Skeletal muscle cell (primary cell): Measurements from ENCODE around the gene RACK1.

Experiments used
- DNase-seq: peaks from one replicate; pipeline ENCODE4 v3.0.0-alpha.2; 2010; ENCODE audit warnings: low read depth
- H3K4me3 ChIP-seq: 2 replicates; pipeline ENCODE4 v1.5.1; 2011; ENCODE audit warnings: low read depth, mild to moderate bottlenecking, control low read depth, low read length, moderate library complexity

RACK1 gene

DNA sequence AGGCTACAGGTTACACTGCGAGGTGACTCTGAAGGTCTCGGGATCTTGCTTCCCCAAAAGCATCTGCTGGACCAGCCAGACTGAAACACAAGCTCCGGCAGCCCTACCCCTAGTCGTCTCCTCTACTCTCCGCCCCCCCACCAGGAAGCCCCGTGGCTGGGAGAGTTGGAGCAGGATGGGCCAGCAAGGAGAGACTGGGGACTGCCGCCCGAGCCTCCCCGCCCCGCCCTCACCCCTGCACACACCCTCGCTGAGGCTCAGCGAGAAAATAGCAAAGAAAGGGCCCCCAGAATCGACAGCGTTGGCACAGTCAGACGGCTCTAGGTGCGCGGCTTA lies 40.0 kb downstream of the RACK1 start:
- DNase-seq: no peak
- peak overlapping the region; percentile 61 for H3K4me3 ChIP-seq

GRCh38 chr5:181203093-181203711 lies 40.5 kb downstream of the RACK1 start:
- H3K4me3 ChIP-seq: no peak overlapping the region
- DNase-seq: no peak

GRCh38 chr5:181200816-181201215 lies 42.9 kb downstream of the RACK1 start:
- H3K4me3 ChIP-seq: no peak overlapping the region
- DNase-seq: no peak

DNA sequence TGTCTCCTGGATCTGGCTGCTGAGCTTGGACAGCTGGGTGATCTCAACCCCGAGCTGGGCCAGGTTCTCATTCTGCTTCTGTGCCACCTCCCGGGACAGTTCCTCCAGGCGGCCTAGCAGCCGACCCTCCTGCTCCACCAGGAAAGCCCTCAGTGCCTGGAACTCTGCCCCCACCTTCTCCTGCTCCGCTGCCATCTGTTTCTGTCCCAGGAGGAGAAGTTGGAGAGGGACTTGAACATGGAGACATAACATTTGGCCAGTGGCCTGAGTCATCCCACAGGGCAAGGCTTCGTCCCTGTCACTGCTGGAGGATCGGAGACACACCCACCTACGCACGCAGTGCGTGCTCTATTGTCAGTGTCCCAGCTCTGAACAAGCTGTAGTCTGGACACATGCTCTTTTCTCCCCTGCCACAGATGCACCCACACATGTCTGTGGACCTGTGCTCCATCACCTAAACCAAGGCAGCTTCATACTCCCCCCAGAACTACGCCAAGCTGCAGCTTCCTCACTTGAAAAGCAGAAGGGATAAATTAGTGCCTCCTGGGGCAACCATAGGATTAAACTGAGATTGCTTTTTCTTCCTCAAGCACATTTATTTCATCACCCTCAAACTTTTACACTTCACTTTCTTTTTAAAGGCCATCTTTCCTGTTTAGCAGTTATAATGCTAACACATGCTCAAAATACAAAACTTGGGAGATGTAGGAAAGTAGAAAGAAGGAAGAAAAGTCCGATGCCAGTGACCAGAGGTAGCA lies 43.6 kb downstream of the RACK1 start:
- no peak overlapping the region for H3K4me3 ChIP-seq
- no peak for DNase-seq

DNA sequence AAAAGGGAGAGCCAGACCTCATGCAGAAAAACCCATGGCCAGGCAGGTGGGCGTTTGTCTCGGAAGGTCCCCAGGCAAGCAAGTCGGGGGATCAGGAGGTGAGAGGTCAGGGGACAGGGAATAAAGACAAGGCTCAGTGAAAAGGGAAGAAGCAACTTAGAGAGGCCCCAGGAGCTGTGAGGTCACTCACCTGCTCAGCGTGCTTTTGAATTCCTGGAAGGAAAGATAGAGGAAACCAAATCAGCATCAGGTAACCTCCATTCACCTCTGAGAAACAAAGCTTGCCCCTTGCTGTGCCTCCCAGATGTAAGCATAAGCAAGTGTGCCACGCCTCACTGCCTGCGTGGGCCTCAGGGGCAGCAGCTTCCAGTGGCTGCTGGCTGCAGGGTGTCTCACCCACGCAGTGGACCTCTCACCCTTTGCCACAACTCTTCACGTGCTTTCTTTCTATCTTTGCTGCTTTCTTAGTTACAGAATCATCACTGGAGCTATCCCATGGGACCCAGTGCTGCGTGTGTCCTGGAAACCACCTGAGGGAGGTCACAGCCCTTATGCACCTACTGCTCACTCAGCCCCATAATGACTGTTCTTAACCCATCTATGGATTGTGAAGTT lies 44.7 kb downstream of the RACK1 start:
- no peak for DNase-seq
- no peak overlapping the region for H3K4me3 ChIP-seq

GRCh38 chr5:181198106-181198685 lies 45.5 kb downstream of the RACK1 start:
- DNase-seq: no peak
- H3K4me3 ChIP-seq: no peak overlapping the region

GRCh38 chr5:181197326-181197951 lies 46.3 kb downstream of the RACK1 start:
- no peak for DNase-seq
- H3K4me3 ChIP-seq: no peak overlapping the region

DNA sequence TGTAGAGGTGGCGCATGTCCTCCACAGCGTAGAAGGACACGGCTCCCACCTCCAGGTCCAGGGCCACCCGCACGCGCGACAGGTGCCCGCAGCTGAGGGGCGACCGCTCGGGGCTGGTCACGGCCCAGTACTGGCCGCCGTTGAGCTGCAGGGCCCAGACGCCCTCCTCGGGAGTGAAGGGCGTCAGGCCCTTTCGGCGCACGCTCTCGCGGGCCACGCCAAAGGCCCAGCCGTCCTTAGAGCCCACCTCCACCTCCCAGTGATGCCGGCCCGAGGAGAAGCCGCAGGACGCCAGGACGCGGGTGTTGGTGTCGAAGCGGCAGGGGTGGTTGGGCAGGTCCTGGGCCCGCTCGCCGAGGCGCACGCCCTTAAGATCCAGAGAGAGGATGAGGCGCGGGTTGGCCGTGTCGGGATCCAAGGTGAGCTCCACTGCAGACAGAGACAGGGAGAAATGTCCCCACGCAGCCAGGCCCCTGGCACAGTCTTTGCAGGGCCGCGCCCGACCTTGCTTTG lies 48.4 kb downstream of the RACK1 start:
- DNase-seq: no peak
- no peak overlapping the region for H3K4me3 ChIP-seq

DNA sequence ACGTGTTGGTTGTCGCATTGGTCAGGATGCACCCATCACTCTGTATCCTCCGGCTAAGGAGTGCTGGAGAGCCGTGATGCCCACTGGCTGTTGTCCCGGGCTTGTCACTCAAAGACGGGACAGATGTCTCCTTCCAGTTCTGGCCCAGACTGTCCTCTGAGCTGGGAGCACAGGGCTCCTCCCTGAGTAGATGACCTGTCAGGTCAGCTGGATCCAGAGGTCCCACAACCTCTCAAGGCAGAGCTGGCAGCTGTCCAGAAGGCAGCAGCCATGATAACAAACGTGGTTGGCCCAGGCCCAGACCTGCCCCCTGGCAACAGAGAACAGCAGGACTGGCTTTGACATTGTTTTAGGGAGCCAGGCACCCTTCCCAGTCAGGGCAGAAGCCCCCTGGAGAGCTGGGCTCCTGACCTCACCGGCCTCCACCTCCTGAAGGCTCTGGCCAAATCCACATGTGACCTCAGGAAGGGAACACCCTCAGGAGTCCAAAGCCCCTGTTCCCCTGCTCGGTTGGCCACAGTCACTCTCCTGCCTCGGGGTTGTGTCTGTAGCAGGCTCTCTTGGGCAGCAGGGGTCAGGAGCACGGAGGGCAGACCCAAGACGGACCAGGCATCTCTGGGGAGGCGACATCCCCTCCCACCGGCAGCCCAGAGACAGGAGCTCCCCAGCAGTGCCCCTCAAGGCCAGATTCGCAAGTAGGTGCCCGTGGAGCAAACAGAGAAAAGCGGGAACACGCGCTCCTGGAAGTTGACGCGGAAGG lies 49.0 kb downstream of the RACK1 start:
- no peak overlapping the region for H3K4me3 ChIP-seq
- DNase-seq: no peak

GRCh38 chr5:181193656-181194055 lies 50.0 kb downstream of the RACK1 start:
- DNase-seq: no peak
- no peak overlapping the region for H3K4me3 ChIP-seq

DNA sequence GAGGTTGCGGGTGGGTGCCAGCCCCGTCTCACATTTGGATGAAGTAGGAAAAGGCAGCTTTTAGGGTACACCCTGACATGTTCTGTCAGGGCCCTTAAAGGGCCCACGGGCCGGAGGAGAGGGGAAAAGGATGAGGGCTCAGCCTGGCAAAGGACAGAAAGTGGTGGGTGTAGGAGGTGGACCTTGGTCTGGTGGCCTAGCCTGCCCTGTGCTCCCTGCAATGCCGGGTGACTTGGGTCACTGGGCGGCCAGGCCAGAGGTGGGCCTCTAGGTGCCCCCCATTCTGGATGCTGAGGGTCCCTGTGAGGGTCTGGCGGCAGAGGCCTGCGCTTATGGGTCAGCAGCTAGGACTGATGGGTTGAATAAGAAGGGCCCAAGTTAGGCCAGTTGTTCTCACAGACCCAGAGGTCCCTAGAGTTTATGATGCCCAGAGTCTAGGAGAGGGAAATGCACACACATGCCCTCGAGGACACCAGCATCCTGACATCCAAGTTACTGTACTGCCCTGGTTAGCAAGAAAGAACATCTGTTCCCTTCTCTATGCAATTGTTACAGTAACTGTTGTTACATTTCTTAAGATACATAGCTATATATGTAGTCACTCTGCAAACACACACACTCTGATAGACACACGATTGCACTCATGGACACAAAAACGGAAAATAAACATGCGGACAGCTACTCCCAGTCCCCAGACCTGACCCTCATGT lies 51.2 kb downstream of the RACK1 start:
- DNase-seq: no peak
- peak overlapping the region; percentile 93 for H3K4me3 ChIP-seq

- H3K4me3 ChIP-seq: peak overlapping the region; percentile 93
- DNase-seq: peak; percentile 75
These were observed 52.0 kb downstream of the RACK1 start for GRCh38 chr5:181191526-181192336.

DNA sequence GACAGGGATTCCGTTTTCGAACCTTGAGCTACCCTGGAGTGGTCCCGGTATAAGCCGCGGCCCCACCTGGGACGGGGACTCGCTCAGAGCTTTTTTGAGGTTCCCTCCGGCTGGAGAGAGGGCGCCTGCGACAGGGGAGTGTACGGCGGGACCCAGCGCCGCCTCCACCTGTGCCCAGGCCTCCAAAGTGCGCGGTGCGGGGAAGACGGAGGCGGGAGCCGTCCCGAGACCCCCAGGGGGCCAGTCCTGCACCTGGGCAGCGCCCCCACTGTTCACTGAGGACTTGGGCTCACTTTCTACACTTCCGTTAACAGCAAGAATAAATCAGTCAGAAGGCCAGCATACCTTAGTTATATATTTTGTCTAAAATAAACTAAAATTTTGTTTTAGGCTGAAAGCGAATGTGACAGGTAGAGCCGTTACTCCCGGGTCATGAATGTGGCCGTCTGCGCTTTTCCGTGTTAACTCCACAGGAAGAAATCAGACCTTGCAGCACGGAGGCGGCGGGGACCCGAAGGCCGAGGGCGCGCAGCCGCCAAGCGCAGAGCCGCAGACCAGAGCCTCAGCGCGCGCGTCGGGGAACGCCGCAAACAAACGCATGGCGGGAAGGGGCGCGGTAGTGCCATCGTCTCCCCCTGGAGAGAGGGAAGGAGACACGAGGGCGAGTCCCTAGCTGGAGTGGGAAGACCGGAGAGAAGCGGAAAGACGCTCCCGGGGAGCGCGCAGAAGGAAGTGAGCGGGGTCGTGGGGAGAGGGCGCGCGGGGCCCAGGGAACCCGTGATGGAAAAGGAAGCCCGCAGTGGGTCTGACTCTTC lies 52.8 kb downstream of the RACK1 start:
- no peak for DNase-seq
- peak overlapping the region; percentile 93 for H3K4me3 ChIP-seq

GRCh38 chr5:181189962-181190710 lies 53.6 kb downstream of the RACK1 start:
- peak overlapping the region; percentile 93 for H3K4me3 ChIP-seq
- DNase-seq: no peak

DNA sequence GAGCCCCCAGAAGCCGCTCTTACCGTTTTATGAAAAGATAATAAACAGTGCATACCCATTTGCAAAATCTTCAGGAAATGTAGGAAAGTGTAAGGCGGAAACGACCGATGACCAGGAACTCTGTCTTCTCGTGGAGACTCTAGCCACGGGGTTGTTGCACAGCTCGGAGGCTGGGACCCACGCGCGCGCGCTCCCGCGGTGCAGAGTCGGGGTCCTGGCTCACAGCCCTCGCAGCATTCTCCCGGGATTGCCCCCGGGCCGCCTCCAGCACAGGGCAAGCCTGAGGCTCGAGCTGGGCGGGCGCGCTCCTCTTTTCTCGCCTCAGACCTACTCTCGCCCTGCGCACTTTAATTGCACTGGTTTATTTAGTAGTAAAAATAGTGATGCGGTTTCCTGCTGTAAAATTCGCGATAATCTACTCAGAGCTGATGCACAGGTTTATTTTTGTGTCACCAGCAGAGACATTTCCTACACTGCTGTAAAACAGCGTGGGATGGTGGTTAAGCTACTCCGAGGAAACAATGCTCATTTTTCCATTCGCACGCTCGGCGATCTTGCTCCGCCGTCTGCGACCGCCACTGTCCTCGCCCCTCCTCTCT lies 54.2 kb downstream of the RACK1 start:
- DNase-seq: no peak

More for the DNA sequence above, 54.2 kb downstream of the RACK1 start:
- peak overlapping the region; percentile 93 for H3K4me3 ChIP-seq
